AG04449 (cell line): Measurements from ENCODE around the gene PIH1D2.
A peak's percentile ranks its signal among the peaks of the same experiment; 100 is the strongest.
"Not testable (repeated sequence)": the region's sequence is repeated elsewhere in the genome, so short reads cannot be mapped to it uniquely, and the experiment has no call there.

ENCODE experiments used
- CTCF ChIA-PET: fragments of 350-600 bp; formaldehyde crosslinking; extraction: SDS; loops from one replicate; lab custom pipeline; 2021; ENCODE audit warnings: antibody characterized with exemption; lab: Yijun Ruan, JAX
- POLR2A ChIA-PET: fragments of 400-600, 350-600 bp; formaldehyde crosslinking; extraction: SDS; loops from one replicate; lab custom pipeline; 2020; ENCODE audit warnings: antibody characterized with exemption, inconsistent platforms; lab: Yijun Ruan, JAX
- DNase-seq: peaks from one replicate; pipeline ENCODE4 v3.0.0-alpha.2; 2010; ENCODE audit warnings: low read depth, low spot score
- H3K4me3 ChIP-seq: 2 replicates; pipeline ENCODE4 v1.5.1; 2011; ENCODE audit warnings: low read depth, mild to moderate bottlenecking, control low read depth, low read length
- TF ChIP-seq, protein P1 (sequence below): IDR thresholded peaks from one replicate; pipeline ENCODE4 v1.5.1; 2011; ENCODE audit warnings: mild to moderate bottlenecking, moderate library complexity, low read length, control low read depth, inconsistent platforms; ENCODE audit not compliant: insufficient read depth; ENCODE audit errors: missing control alignments

The PIH1D2 gene

DNA sequence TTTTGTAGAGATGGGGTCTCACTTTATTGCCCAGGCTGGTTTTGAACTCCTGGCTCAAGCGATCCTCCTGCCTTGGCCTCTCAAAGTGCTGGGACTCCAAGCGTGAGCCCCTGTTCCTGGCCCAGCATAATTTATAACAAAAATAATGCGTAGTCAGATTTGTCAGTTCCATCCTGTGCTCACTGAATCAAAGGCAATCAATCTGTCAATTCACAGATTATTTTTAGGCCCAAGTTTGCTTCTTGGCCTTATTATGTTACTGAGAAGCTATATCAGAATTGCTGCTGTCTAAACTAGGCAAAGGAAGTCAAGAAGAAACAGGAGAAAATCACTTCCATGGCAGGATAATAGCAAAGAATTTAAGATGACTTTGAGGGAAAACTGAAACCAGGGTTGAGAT lies 39.9 kb downstream of the PIH1D2 start:
- no peak for DNase-seq
- TF ChIP-seq, protein P1, sequence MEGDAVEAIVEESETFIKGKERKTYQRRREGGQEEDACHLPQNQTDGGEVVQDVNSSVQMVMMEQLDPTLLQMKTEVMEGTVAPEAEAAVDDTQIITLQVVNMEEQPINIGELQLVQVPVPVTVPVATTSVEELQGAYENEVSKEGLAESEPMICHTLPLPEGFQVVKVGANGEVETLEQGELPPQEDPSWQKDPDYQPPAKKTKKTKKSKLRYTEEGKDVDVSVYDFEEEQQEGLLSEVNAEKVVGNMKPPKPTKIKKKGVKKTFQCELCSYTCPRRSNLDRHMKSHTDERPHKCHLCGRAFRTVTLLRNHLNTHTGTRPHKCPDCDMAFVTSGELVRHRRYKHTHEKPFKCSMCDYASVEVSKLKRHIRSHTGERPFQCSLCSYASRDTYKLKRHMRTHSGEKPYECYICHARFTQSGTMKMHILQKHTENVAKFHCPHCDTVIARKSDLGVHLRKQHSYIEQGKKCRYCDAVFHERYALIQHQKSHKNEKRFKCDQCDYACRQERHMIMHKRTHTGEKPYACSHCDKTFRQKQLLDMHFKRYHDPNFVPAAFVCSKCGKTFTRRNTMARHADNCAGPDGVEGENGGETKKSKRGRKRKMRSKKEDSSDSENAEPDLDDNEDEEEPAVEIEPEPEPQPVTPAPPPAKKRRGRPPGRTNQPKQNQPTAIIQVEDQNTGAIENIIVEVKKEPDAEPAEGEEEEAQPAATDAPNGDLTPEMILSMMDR: no peak
- ChIA-PET POLR2A (no interaction called here), CTCF (interaction anchor here (0.7 to 1.4 kb wide), 2 partner anchors 11 to 79 kb away, joined by 4 read pairs; no protein-coding TSS in a partner anchor)
- H3K4me3 ChIP-seq: no peak overlapping the region

DNA sequence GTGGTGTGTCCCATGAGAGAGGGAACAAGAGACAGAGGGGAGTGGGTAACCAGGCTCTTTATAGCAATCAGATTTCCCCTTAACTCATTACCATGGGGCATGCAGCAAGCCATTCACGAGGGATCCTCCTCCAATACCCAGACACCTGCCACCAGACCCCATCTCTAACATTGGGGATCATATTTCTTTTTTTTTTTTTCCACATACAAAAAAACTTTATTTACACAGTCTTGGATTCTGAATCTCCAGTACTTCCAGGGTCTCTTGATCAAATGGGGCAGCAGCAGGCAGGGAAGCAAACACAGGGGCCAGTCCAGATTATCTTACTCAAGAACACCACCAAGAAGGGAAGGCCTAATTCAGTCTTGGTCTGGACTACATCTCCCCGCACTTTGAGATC lies 44.4 kb downstream of the PIH1D2 start:
- no peak overlapping the region for H3K4me3 ChIP-seq
- CTCF ChIA-PET: no interaction called here
- POLR2A ChIA-PET: no interaction called here
- TF ChIP-seq, protein P1: no peak
- DNase-seq: no peak

DNA sequence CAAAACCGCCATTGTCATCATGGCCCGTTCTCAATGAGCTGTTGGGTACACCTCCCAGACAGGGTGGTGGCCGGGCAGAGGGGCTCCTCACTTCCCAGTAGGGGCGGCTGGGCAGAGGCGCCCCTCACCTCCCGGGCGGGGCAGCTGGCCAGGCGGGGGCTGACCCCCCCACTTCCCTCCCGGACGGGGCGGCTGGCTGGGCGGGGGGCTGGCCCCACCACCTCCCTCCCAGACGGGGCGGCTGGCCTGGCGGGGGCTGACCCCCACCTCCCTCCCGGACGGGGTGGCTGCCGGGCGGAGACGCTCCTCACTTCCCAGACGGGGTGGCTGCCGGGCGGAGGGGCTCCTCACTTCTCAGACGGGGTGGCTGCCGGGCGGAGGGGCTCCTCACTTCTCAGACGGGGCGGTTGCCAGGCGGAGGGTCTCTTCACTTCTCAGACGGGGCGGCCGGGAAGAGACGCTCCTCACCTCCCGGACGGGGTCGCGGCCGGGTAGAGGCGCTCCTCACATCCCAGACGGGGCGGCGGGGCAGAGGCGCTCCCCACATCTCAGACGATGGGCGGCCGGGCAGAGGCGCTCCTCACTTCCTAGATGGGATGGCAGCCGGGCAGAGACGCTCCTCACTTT lies 46.9 kb downstream of the PIH1D2 start:
- DNase-seq, CTCF ChIA-PET, H3K4me3 ChIP-seq, POLR2A ChIA-PET: not testable (repeated sequence)

DNA sequence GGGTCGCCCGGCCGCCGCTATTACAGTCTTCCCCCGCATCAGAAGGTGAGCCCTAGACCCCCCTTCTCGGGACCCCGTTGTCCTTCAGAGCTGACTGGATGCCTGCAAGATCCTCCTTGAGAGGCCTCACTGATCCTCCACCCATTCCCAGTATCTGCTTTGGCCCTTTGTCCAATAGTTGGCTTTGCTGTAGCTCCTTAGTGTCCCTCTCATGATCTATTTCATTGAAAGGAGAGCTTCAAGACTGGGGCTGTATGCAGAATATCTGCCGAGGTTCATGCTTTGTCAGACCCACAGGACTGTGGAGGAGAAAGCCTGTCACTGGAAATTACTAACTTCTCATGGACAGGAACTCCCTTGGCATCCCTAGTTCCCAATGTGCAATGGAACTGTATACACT lies 48.1 kb downstream of the PIH1D2 start:
- peak overlapping the region; percentile 92 for H3K4me3 ChIP-seq
- TF ChIP-seq, protein P1: no peak
- ChIA-PET CTCF (interaction anchor here (1.3 to 1.4 kb wide), 2 partner anchors 19 to 148 kb away, joined by 3 read pairs; no protein-coding TSS in a partner anchor), POLR2A (no interaction called here)
- DNase-seq: no peak

DNA sequence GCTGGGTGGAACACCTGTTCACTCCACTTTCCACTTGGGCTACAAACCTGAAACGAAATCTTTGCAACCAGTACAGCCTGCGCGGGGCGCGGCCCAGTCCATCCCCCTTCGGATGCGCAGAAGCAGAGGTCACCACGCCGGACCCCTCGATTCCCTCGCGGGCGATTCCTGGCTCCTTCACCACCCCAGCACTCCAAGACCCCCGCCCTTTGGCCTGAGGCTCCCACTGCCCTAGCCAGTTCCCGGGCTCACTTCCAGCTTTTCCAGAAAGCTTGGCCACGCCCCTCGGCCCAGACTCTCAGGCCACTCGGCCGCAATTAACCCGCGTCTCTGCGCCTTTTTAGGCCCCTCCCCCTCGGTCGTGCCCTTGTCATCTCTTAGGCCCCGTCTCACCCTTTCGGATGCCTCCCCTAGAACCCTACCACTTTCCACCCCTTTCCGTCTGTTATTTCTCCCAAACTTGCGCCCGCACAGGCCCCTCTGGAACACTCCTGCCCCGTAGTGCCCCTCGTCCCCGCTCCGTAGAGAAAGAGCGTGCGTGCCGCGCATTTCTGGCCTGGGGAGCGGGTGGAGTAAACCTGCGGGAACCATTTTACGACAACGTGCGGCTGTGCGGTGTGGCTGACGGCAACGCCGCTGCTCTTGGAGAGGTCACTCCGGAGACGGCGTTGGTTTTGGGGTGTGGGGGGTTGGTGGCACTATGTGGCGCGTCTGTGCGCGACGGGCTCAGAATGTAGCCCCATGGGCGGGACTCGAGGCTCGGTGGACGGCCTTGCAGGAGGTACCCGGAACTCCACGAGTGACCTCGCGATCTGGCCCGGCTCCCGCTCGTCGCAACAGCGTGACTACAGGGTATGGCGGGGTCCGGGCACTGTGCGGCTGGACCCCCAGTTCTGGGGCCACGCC lies 48.8 kb downstream of the PIH1D2 start, which contains the start of gene DLAT:
Gene DLAT (plus strand): TSS at position 636 of the 906 bp plus-strand sequence. CDS start 65 bp downstream, at position 701.
- TF ChIP-seq, protein P1: no peak
- ChIA-PET CTCF (interaction anchor here (1.1 to 1.4 kb wide), 4 partner anchors 19 to 153 kb away, joined by 3 to 4 read pairs (median 3); partner anchors contain the start of gene ALG9), POLR2A (no interaction called here)
- peak within 1 kb of the TSS; percentile 92 for H3K4me3 ChIP-seq
- no peak for DNase-seq

DNA sequence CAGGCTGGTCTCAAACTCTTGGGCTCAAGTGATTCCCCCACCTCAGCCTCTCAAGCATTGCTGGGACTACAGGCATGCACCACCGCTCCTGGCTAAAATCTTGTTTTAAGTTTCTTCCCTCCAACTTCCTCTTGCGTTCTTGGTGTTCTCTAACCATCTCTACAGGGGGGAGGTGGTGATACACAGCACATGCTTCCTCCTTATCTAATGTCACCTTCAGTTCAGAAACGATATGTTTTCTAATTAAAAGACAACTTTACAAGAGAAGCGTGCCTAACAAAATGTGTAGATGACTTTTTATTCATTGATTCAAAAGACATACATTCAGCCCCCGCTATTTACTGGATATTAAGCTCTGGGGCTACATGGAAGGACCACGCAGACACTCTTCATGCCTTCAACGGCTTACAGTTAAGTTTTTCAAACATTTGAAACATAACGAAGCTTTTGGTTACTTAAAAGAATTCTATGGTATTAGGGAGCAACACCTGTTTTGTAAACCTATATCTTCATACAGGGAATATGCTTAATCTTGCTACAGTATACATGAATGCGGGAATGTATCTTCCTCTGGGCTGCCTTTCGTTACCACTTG lies 49.5 kb downstream of the PIH1D2 start:
- H3K4me3 ChIP-seq: peak overlapping the region; percentile 92
- TF ChIP-seq, protein P1: no peak
- no peak for DNase-seq
- POLR2A ChIA-PET: no interaction called here
- CTCF ChIA-PET: interaction anchor here (0.6 to 1.3 kb wide), 4 partner anchors 27 to 152 kb away, joined by 3 to 4 read pairs (median 3); partner anchors contain the start of gene ALG9
